Transverse colon (tissue), 4 donors: ENCODE data around the gene TNPO1. TPM values are rescaled to one million over a fixed set of nuclear protein-coding genes. Genes with fewer than 3 reads are reported as not detected.

Experiments
- DNase-seq: peaks from one replicate; pipeline ENCODE4 v3.0.0-alpha.2; 2019
- H3K27ac ChIP-seq, 4 donors: fragments of 200-600 bp; sonication (generic); 2 replicates each; pipeline ENCODE4 v1.5.1; 2016 to 2018; ENCODE audit warnings: inconsistent platforms in 4 of 4
- H3K27me3 ChIP-seq: fragments of 200-600 bp; sonication (generic); 2 replicates; pipeline ENCODE4 v1.5.1; 2017; ENCODE audit warnings: inconsistent platforms
- H3K36me3 ChIP-seq, 4 donors: fragments of 200-600 bp; sonication (generic); 2 replicates each; pipeline ENCODE4 v1.5.1; 2017 to 2019; ENCODE audit warnings: inconsistent platforms in 4 of 4
- H3K4me1 ChIP-seq, 4 donors: fragments of 200-600 bp; sonication (generic); 2 replicates each; pipeline ENCODE4 v1.5.1; 2017 to 2020; ENCODE audit warnings: inconsistent platforms in 4 of 4
- H3K4me3 ChIP-seq, 4 donors: fragments of 200-600 bp; sonication (generic); 1 replicate in 1 of 4; 2 replicates in 3 of 4; pipeline versions ENCODE4 v1.5.1 to v1.6.1; 2017 to 2019; ENCODE audit warnings: inconsistent platforms in 4 of 4
- H3K9me3 ChIP-seq, 2 donors: fragments of 200-600 bp; sonication (generic); 2 replicates each; pipeline ENCODE4 v1.5.1; 2017 to 2019; ENCODE audit warnings: inconsistent platforms in 2 of 2
- EP300 ChIP-seq: sonication (generic); formaldehyde crosslinking; IDR thresholded peaks from one replicate; pipeline ENCODE4 v1.6.1; 2017; ENCODE audit warnings: antibody characterized with exemption, low read depth
- POLR2A ChIP-seq: fragments of 450-650 bp; IDR thresholded peaks from one replicate; pipeline ENCODE4 v1.6.1; 2016; ENCODE audit warnings: antibody characterized with exemption, mild to moderate bottlenecking, moderate library complexity
- POLR2AphosphoS5 ChIP-seq, 3 donors: sonication (generic); formaldehyde crosslinking; IDR thresholded peaks; one replicate each; pipeline ENCODE4 v1.6.1; 2016; ENCODE audit warnings: antibody characterized with exemption in 3 of 3
- WGBS, 2 donors: methylation state at CpG; one replicate each; pipeline ENCODE4 v1.1.5; 2018; ENCODE audit warnings: low coverage in 1 of 2; 5-methylcytosine and 5-hydroxymethylcytosine counted together
- in situ Hi-C, 4 donors: fragments of 200-750 bp; cut with MboI; loops; one replicate each; pipeline versions ENCODE4 v1.15.0 to v1.15.1; 2017; ENCODE audit warnings: low sequenced_read_pairs in 3 of 4, low pct_ligation_motif_present in 1 of 4, low pct_unique_long_range_greater_than_20kb in 1 of 4
- intact Hi-C: fragments of 100-400 bp; cut with DNase I; formaldehyde crosslinking; loops from one replicate; pipeline ENCODE4 v1.15.1; 2023; ENCODE audit warnings: low total_unique reads
- total RNA-seq, 4 donors: library from RNA; depleted of rRNA; stranded (reverse); fragments of >200 nt; gene quantifications; one replicate each; pipeline ENCODE4 v1.1.0, GENCODE V29; 2016
- TF ChIP-seq, protein P1 (sequence below), 5 experiments: fragments of 200-600 bp in 3 of 5; fragments of 450-650 bp in 2 of 5; sonication (generic) in 3 of 5; IDR thresholded peaks; 1 replicate in 2 of 5; 2 replicates in 3 of 5; pipeline ENCODE4 v1.5.1; 2016 to 2017; ENCODE audit warnings: antibody characterized with exemption in 5 of 5, inconsistent platforms in 3 of 5, mild to moderate bottlenecking in 2 of 5, moderate library complexity in 1 of 5

Gene TNPO1
- total RNA-seq, 4 donors from 2014 or later = 30.3 to 391 (median 102) TPM

DNA sequence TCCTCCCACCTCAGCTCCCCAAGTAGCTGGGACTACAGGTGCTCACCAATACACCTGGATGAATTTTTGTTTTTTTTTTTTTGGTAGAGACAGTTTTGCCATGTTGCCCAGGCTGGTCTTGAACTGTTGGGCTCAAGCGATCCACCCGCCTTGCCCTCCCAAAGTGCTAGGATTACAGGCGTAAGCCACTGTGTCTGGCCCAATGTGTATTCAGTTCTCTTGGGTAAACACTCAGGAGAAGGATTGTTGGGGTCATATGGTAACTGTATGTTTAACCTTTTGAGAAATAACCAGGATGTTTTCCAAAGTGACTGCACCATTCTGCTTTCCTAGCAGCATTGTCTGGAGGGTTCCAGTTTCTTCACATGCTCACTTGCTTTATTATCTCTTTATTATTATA lies 67.4 kb downstream of the TNPO1 start:
- TF ChIP-seq EP300 (no peak), POLR2A (no peak), POLR2AphosphoS5 (IDR thresholded peaks at IDR 0.05) (no peak)
- TF ChIP-seq, protein P1, sequence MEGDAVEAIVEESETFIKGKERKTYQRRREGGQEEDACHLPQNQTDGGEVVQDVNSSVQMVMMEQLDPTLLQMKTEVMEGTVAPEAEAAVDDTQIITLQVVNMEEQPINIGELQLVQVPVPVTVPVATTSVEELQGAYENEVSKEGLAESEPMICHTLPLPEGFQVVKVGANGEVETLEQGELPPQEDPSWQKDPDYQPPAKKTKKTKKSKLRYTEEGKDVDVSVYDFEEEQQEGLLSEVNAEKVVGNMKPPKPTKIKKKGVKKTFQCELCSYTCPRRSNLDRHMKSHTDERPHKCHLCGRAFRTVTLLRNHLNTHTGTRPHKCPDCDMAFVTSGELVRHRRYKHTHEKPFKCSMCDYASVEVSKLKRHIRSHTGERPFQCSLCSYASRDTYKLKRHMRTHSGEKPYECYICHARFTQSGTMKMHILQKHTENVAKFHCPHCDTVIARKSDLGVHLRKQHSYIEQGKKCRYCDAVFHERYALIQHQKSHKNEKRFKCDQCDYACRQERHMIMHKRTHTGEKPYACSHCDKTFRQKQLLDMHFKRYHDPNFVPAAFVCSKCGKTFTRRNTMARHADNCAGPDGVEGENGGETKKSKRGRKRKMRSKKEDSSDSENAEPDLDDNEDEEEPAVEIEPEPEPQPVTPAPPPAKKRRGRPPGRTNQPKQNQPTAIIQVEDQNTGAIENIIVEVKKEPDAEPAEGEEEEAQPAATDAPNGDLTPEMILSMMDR (IDR thresholded peaks at IDR 0.05) = no peak
- no peak for DNase-seq
- Histone ChIP-seq H3K9me3 (no peaks in the 10 kb centered on the region), H3K36me3 (peaks cover 0 to 71% (median 33%) of the 10 kb centered on the region in 4 donors), H3K27me3 (no peaks in the 10 kb centered on the region), H3K4me1 (no peaks in the 10 kb centered on the region), H3K4me3 (no peak overlapping the region), H3K27ac (no peak overlapping the region)
- intact Hi-C loops = loop anchor here (5.0 kb wide), 1 partner anchor 522 kb away; no protein-coding TSS in a partner anchor
- WGBS, 2 donors = 40 to 89% methylated on average over 1 to 3 of the region's 3 CpGs
- in situ Hi-C loops = no loop called here

DNA sequence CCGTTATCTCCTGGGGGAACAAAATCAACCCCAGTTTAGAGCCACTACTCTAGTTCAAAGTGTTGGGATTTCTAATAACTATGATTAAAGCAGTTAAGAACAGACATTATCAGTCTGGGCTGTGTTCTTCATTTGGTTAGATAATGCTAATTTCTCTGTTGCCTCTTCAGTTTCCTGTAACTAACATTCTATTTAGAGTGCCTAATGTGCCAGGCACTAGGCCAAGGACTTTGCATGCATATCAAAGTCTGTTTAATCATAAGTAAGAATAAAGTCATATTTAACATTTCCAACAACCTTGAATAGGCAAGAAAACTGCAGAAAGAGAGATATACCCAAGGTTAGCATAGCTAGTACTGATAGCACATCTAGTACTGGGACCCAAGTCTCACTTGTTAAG lies 68.4 kb downstream of the TNPO1 start:
- intact Hi-C loops (loop anchor here (5.0 kb wide), 1 partner anchor 523 kb away; no protein-coding TSS in a partner anchor), in situ Hi-C loops (no loop called here)
- no peak overlapping the region for H3K4me3 ChIP-seq
- no peaks in the 10 kb centered on the region for H3K9me3 ChIP-seq
- H3K27me3 ChIP-seq = no peaks in the 10 kb centered on the region
- no peak overlapping the region for H3K27ac ChIP-seq
- 100% methylated on average over 1 of the region's 1 CpG; no CpG with 5 or more reads in 1 of the 2 donors for WGBS, 2 donors
- peaks cover 0 to 78% (median 33%) of the 10 kb centered on the region in 4 donors for H3K36me3 ChIP-seq
- TF ChIP-seq POLR2A = no peak
- TF ChIP-seq EP300 = no peak
- TF ChIP-seq, protein P1 (IDR thresholded peaks at IDR 0.05) = no peak
- no peak for TF ChIP-seq POLR2AphosphoS5 (IDR thresholded peaks at IDR 0.05)
- no peaks in the 10 kb centered on the region for H3K4me1 ChIP-seq
- no peak for DNase-seq

DNA sequence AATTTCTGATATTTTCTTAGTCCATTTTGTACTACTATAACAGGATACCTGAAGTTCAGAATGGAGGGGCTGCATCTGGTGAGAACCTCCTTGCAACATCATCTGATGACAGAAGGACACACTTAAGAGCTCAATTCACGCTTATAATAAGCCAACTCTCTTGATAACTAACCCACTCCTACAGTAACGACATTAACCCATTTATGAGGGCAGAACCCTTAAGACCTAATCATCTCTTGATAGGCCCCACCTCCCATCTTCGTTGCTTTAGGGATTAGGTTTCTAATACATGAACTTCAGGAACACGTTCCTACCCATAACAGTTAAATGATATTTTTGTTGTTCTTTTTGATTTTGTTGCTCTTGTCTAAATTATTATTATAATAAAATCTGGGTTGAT lies 69.4 kb downstream of the TNPO1 start:
- H3K9me3 ChIP-seq = no peaks in the 10 kb centered on the region
- no peak overlapping the region for H3K4me3 ChIP-seq
- no peak overlapping the region for H3K27ac ChIP-seq
- in situ Hi-C loops (no loop called here), intact Hi-C loops (no loop called here)
- no peaks in the 10 kb centered on the region for H3K27me3 ChIP-seq
- 93 to 100% methylated on average over 4 of the region's 4 CpGs for WGBS, 2 donors
- TF ChIP-seq POLR2AphosphoS5 (IDR thresholded peaks at IDR 0.05) = no peak
- DNase-seq = no peak
- H3K36me3 ChIP-seq = peaks cover 0 to 82% (median 35%) of the 10 kb centered on the region in 4 donors
- H3K4me1 ChIP-seq = no peaks in the 10 kb centered on the region

DNA sequence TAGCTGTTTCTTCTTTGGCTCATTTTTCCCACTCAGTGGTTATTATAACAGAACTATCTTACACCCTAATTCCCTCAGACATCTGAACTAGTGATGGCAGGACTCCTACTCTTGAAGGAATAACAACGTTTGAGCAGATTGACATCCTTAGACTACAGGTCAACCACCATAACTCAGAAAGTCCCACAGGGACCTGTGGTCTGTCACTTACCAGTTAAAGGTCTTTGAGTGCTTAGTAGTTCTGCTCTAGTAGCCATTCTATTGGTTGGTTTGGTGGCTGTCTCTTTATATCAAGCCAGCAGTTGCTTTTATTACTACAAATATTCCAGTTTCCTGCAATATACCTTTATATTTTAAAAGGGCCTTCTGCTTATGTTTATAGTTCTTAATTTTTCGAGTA lies 72.1 kb downstream of the TNPO1 start:
- TF ChIP-seq POLR2AphosphoS5 (IDR thresholded peaks at IDR 0.05) (no peak), POLR2A (no peak), EP300 (no peak)
- TF ChIP-seq, protein P1 (IDR thresholded peaks at IDR 0.05) = no peak
- in situ Hi-C loops (no loop called here), intact Hi-C loops (no loop called here)
- no peaks in the 10 kb centered on the region for H3K27me3 ChIP-seq
- DNase-seq = no peak
- no peaks in the 10 kb centered on the region for H3K4me1 ChIP-seq
- H3K27ac ChIP-seq = no peak overlapping the region
- 72 to 80% methylated on average over 2 of the region's 2 CpGs for WGBS, 2 donors
- H3K9me3 ChIP-seq = no peaks in the 10 kb centered on the region
- no peak overlapping the region for H3K4me3 ChIP-seq
- H3K36me3 ChIP-seq = peaks cover 0 to 86% (median 37%) of the 10 kb centered on the region in 4 donors

DNA sequence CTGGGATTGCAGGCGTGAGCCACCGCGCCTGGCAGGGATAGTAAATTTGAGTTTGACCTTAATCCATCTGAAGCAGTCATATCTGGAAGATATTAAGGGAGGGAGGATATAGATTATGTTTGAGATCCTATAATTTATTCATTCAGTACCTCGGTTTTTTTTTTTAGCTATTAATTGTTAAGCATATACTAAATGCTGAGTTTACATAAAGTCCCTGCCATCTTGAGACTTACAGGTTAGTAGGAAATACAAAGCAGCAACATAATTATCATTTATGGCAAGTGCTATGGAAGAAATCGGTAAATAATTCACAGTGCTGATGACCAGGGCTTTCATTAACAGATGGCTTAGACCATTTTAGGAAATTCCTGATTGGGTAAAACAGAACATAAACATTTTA lies 72.9 kb downstream of the TNPO1 start:
- DNase-seq = no peak
- no peak overlapping the region for H3K4me3 ChIP-seq
- peaks cover 0 to 86% (median 37%) of the 10 kb centered on the region in 4 donors for H3K36me3 ChIP-seq
- no peak overlapping the region for H3K27ac ChIP-seq
- TF ChIP-seq EP300 (no peak), POLR2A (no peak), POLR2AphosphoS5 (IDR thresholded peaks at IDR 0.05) (no peak)
- TF ChIP-seq, protein P1 (IDR thresholded peaks at IDR 0.05) = no peak
- 97 to 98% methylated on average over 5 of the region's 5 CpGs for WGBS, 2 donors
- intact Hi-C loops (no loop called here), in situ Hi-C loops (no loop called here)
- no peaks in the 10 kb centered on the region for H3K4me1 ChIP-seq
- H3K9me3 ChIP-seq = no peaks in the 10 kb centered on the region
- no peaks in the 10 kb centered on the region for H3K27me3 ChIP-seq
